Neural crest cell (in vitro differentiated cells): ENCODE measurements around the gene ATP6V0C. TPM values are rescaled to one million over a fixed set of nuclear protein-coding genes. Genes with fewer than 3 reads are reported as not detected.

Experiments used
- DNase-seq: peaks from one replicate; pipeline ENCODE4 v3.0.0; 2021; ENCODE audit warnings: low read depth, mixed read lengths, low spot score
- H3K27ac Mint-ChIP-seq: one replicate; pipeline ENCODE4 v1.8.0; 2021; ENCODE audit warnings: mild to moderate bottlenecking, mixed read lengths; ENCODE audit not compliant: unreplicated experiment
- H3K27me3 Mint-ChIP-seq: 2 replicates; pipeline ENCODE4 v1.8.0; 2021; ENCODE audit warnings: low read depth, mild to moderate bottlenecking, mixed read lengths
- H3K36me3 Mint-ChIP-seq: 2 replicates; pipeline ENCODE4 v1.8.0; 2021; ENCODE audit warnings: low read depth, mild to moderate bottlenecking, mixed read lengths
- H3K4me1 Mint-ChIP-seq: 2 replicates; pipeline ENCODE4 v1.8.0; 2021; ENCODE audit warnings: mixed read lengths
- H3K4me3 Mint-ChIP-seq: one replicate; pipeline ENCODE4 v1.8.0; 2021; ENCODE audit warnings: mild to moderate bottlenecking, mixed read lengths
- H3K9me3 Mint-ChIP-seq: 2 replicates; pipeline ENCODE4 v1.8.0; 2021; ENCODE audit warnings: mixed read lengths
- CTCF ChIP-seq: fragments of 200-600 bp; sonication (generic); conservative IDR thresholded peaks from 2 replicates; pipeline ENCODE4 v1.5.0; 2021; ENCODE audit warnings: antibody characterized with exemption, mild to moderate bottlenecking
- total RNA-seq: library from RNA; stranded (reverse); gene quantifications from 2 replicates; pipeline ENCODE4 v1.2.1, GENCODE V29; 2021

Gene ATP6V0C
- total RNA-seq, 1 donor from 2014 or later, result 154 TPM

GRCh38 chr16:2497116-2497630 lies 16.6 kb upstream of the ATP6V0C start:
- Mint-ChIP-seq H3K4me3 (no peak overlapping the region), H3K27me3 (no peaks in the 10 kb centered on the region), H3K27ac (no peak overlapping the region), H3K4me1 (peaks cover 7% of the 10 kb centered on the region), H3K36me3 (no peaks in the 10 kb centered on the region), H3K9me3 (no peaks in the 10 kb centered on the region)
- DNase-seq, result no peak
- TF ChIP-seq CTCF, result no peak

- no peak overlapping the region for H3K27ac Mint-ChIP-seq
- no peaks in the 10 kb centered on the region for H3K9me3 Mint-ChIP-seq
- H3K27me3 Mint-ChIP-seq, result no peaks in the 10 kb centered on the region
- no peak for DNase-seq
- no peaks in the 10 kb centered on the region for H3K36me3 Mint-ChIP-seq
- H3K4me1 Mint-ChIP-seq, result peaks cover 7% of the 10 kb centered on the region
- no peak for TF ChIP-seq CTCF
- H3K4me3 Mint-ChIP-seq, result no peak overlapping the region
Observed at GRCh38 chr16:2497695-2498484, 15.9 kb upstream of the ATP6V0C start.

GRCh38 chr16:2498531-2499253 lies 15.1 kb upstream of the ATP6V0C start:
- TF ChIP-seq CTCF, result no peak
- Mint-ChIP-seq H3K9me3 (no peaks in the 10 kb centered on the region), H3K36me3 (no peaks in the 10 kb centered on the region), H3K27ac (no peak overlapping the region), H3K27me3 (no peaks in the 10 kb centered on the region), H3K4me3 (no peak overlapping the region), H3K4me1 (peaks cover 7% of the 10 kb centered on the region)
- no peak for DNase-seq

GRCh38 chr16:2499454-2499853 lies 14.3 kb upstream of the ATP6V0C start:
- Mint-ChIP-seq H3K4me3 (no peak overlapping the region), H3K27me3 (no peaks in the 10 kb centered on the region), H3K9me3 (no peaks in the 10 kb centered on the region), H3K36me3 (no peaks in the 10 kb centered on the region), H3K4me1 (peaks cover 7% of the 10 kb centered on the region), H3K27ac (no peak overlapping the region)
- TF ChIP-seq CTCF, result no peak
- DNase-seq, result no peak

- Mint-ChIP-seq H3K27me3 (no peaks in the 10 kb centered on the region), H3K9me3 (no peaks in the 10 kb centered on the region), H3K4me1 (peaks cover 7% of the 10 kb centered on the region), H3K4me3 (no peak overlapping the region), H3K27ac (no peak overlapping the region), H3K36me3 (no peaks in the 10 kb centered on the region)
- no peak for DNase-seq
- TF ChIP-seq CTCF, result no peak
Observed at GRCh38 chr16:2499890-2500429, 13.8 kb upstream of the ATP6V0C start.
